Eye (tissue), 1 donor: ENCODE results near the gene OR2K2.
"Not testable (repeated sequence)": the region's sequence is repeated elsewhere in the genome, so short reads cannot be mapped to it uniquely, and the experiment has no call there.

Experiments
- DNase-seq: peaks from one replicate; pipeline ENCODE4 v3.0.0-alpha.2; 2015

OR2K2 gene

GRCh38 chr9:111330124-111330523 lies at the start of gene OR2K2:
Gene OR2K2 (minus strand): TSS chr9:111330224. CDS start chr9:111328433, 1,791 bp downstream.
- DNase-seq, result no peak

- no peak for DNase-seq
These were observed 46.0 kb upstream of the OR2K2 start for GRCh38 chr9:111375817-111376564.

GRCh38 chr9:111375062-111375461 lies 45.0 kb upstream of the OR2K2 start:
- no peak for DNase-seq

- no peak for DNase-seq
These were observed 42.3 kb upstream of the OR2K2 start for GRCh38 chr9:111372297-111372696.

- no peak for DNase-seq
These were observed 37.0 kb upstream of the OR2K2 start for GRCh38 chr9:111366978-111367377.

GRCh38 chr9:111362526-111362925 lies 32.5 kb upstream of the OR2K2 start:
- DNase-seq, result no peak

GRCh38 chr9:111360881-111361280 lies 30.9 kb upstream of the OR2K2 start:
- no peak for DNase-seq

GRCh38 chr9:111356481-111357244 lies 26.6 kb upstream of the OR2K2 start:
- DNase-seq, result peak; percentile 45

GRCh38 chr9:111352545-111352944 lies 22.5 kb upstream of the OR2K2 start:
- DNase-seq, result no peak

GRCh38 chr9:111350556-111350955 lies 20.5 kb upstream of the OR2K2 start:
- DNase-seq, result peak; percentile 38

- DNase-seq, result no peak
These were observed 19.7 kb upstream of the OR2K2 start for GRCh38 chr9:111349766-111350165.

GRCh38 chr9:111348821-111349271 lies 18.8 kb upstream of the OR2K2 start:
- DNase-seq, result no peak

- DNase-seq, result not testable (repeated sequence)
These were observed 4.4 kb upstream of the OR2K2 start for GRCh38 chr9:111334318-111334863.

- DNase-seq, result no peak
These were observed 9.4 kb downstream of the OR2K2 start for GRCh38 chr9:111320631-111321030.

- DNase-seq, result no peak
These were observed 13.2 kb downstream of the OR2K2 start for GRCh38 chr9:111316796-111317195.

GRCh38 chr9:111305914-111306313 lies 24.1 kb downstream of the OR2K2 start:
- no peak for DNase-seq

GRCh38 chr9:111304000-111304399 lies 26.0 kb downstream of the OR2K2 start:
- DNase-seq, result not testable (repeated sequence)

- no peak for DNase-seq
These were observed 28.8 kb downstream of the OR2K2 start for GRCh38 chr9:111301195-111301594.

- DNase-seq, result no peak
These were observed 29.8 kb downstream of the OR2K2 start for GRCh38 chr9:111300140-111300735.

- not testable (repeated sequence) for DNase-seq
These were observed 30.4 kb downstream of the OR2K2 start for GRCh38 chr9:111299599-111299966.

- peak; percentile 85 for DNase-seq
These were observed 31.1 kb downstream of the OR2K2 start for GRCh38 chr9:111298731-111299598.

- peak; percentile 9 for DNase-seq
These were observed 31.9 kb downstream of the OR2K2 start for GRCh38 chr9:111298111-111298510.
